Glomerular endothelial cell (primary cell): ENCODE data around the gene RCAN2. TPM values are rescaled to one million over a fixed set of nuclear protein-coding genes. Genes with fewer than 3 reads are reported as not detected.

Experiments
- DNase-seq: peaks from one replicate; pipeline ENCODE4 v3.0.0-alpha.2; 2011; ENCODE audit warnings: low read depth, low spot score; ENCODE audit errors: extremely low read depth
- total RNA-seq: library from RNA; depleted of rRNA; stranded (reverse); fragments of >200 nt; gene quantifications from 2 replicates; pipeline ENCODE4 v1.2.3, GENCODE V29; 2015

Gene RCAN2
- total RNA-seq, 1 donor from 2014 or later: 5.7 TPM

DNA sequence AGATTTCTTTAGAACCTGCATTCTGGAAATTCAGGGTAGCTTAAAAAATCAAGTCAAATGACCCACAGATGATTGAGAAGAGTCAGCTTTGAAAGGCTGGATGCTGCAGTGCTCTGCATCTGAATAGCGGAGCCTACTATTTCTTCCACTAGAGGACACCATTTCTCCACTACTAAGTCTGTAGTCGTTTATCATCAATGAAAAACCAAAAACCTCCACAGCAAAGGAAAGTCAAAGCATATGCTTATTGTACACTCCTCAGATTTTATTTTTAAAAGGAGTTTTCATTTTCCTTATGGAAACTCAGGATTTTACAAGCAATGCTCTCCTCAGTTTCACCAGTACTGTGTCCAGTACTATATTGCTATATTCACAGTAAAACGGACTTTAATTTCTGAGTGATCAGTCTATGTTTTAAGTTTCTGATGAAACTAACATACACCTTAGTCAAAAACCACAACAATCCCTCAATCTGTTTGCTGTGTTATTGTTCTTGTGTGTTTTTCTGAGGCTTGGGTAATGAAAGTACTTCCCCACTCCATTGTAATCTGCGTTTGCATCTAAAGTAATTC is 269.9 kb downstream of the RCAN2 start:
- DNase-seq: peak; percentile 20

DNA sequence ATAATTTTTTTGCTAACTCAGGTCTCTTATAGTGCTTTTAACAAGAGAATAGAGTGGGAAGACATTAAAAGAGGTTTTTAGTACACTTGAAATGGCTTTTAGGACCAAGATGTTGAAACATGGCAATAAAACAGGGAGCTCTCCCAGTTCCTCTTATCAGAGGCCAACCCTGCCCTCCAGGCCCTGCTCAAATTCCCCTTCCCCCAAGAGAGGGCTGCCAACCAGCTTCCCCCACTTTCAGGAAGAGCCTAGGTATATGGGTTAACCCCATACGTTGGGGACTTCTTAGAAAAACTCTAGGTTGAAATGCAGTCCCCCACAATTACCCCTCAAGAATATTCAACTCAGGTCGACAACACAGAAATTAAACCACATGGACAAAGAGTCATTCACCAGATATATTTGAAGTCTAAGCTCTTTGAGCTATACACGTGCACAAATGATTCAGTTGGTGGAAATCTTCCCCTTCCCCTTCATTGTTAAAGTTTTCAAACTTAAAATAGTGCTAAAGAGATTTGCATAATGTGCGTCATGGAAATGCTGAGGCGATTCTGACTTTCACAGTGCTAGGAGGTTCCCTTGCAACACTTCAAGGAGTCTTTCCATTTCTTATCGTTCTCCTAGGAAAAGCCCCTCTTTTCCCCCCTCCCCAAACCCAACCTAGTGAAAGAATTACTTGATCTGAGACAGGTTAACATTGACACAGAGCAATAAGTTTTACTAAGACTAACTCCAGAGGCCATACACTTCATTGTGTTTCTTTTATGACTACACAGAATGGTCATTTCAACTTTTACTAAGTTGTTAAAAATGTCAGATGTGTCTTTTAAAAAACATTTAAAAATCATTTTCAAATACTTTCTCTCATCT is 270.7 kb downstream of the RCAN2 start:
- no peak for DNase-seq

DNA sequence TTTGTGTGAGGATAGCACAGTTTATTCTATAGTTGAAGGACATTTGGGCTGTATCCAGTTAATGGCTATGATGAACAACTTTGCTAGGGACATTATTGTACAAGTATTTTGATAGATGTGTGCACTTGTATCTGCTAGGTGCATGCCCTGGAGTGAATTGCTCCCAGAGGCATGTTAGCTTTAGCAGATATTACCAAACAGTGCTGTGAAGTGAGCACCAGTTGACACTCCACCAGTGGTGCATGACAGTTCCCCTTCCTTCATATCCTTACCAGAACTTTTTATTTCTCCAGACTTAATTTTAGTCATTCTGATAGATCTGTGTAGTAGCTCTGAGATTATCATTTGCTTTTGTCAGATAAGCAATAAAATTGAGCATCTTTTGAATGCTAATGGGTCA is 271.6 kb downstream of the RCAN2 start:
- no peak for DNase-seq

DNA sequence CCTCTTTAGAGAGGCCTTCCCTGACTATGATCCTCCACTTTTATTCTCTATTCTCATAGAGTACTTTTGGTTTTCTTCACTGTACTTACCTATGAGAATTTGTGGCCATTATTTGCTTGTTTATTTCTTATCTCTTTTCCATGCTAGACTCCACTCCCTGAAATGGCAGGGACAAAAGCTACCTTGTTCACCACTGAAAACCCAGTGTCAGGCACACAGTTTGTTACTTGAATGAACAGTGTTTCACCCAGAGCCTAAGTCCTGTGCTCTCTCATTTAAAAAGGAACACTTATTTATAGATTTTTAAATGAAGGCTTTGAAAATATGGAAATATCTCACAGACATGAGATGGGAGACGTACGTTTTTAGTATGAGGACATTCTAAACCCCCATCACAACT is 272.8 kb downstream of the RCAN2 start:
- no peak for DNase-seq

DNA sequence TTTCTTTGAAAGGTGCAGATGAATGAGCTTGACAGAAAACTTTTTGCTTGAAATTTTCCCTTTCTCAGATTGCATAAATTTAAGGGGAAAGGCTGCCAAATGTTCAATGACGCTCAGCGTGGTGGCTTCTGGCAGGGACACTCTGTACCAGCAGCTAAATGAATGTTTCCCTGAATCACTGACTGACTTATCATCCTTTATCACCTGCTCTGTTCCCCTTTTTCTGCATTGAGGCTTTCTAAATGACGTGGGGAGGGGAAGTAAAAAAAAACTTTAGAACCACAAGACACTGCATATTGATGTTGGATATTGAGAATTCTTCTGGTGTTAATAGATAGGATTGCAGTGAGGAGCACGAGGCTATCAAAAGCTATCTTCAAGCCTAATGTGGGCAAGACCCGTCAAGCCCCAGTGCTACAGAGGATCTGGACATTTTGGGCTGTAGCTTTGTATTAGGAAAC is 273.5 kb downstream of the RCAN2 start:
- no peak for DNase-seq

DNA sequence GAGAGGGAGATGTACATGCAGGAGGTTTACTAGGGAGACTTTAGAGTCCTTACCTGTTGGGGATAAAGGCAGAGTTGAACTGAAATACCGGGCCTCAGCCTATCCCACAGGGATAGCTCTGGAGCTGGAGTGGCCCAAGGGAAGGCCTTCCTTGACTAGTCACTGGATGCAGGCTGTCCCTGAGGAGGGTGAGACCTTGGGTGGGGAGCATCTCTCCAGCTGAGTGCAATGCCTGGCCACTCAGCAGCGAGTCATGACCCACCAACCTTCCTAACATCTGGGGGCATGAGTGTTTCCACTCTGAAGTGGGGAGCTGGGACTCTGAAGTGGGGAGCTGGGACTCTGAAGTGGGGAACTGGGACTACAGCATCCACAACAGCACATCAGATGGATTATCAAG is 274.4 kb downstream of the RCAN2 start:
- DNase-seq: no peak

DNA sequence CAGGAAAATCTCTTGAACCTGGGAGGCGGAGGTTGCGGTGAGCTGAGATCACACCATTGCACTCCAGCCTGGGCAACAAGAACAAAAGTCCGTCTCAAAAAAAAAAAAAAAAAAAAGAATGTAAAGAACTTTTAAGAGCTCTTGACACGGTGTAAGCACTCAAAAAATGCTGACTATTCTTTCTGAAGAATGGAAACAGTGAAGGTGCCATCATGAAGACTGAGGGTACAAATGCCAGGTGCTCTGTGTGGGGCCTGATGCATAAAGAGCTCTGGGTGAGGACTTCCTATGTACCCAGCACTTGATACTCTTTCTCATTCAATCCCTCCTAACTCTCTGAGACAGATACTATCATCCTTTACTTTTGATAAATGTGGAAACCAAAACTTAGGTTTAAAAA is 275.5 kb downstream of the RCAN2 start:
- no peak for DNase-seq

DNA sequence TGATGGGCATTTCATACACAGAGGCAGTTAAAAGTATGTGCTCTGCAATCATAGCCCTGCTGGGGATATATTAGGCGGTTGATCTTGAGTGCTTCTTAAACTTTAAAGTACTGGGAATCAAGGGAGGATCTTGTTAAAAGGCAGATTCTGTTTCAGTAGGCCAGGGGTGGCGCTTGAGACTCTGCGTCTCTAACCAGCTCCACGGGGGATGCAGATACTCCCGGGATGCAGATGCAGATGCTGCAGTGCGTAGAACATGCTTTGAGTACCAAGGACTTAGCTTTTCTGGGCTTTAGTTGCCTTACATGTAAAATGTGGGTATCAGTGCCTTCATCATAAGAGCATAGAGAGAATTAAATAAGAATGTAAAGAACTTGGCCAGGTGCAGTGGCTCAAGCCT is 276.0 kb downstream of the RCAN2 start:
- no peak for DNase-seq

DNA sequence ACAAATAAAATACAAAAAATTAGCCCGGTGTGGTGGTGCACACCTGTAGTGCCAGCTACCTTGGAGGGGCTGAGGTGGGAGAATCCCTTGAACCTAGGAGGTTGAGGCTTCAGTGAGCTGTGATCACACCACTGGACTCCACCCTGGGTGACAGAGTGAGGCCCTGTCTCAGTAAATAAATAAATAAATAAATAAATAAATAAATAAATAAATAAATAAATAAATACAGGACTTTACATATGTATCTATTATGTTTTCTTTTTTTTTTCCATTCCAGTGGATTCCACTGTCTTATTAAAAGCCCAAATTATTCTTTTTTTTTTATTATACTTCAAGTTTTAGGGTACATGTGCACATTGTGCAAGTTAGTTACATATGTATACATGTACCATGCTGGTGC is 279.3 kb downstream of the RCAN2 start:
- no peak for DNase-seq

DNA sequence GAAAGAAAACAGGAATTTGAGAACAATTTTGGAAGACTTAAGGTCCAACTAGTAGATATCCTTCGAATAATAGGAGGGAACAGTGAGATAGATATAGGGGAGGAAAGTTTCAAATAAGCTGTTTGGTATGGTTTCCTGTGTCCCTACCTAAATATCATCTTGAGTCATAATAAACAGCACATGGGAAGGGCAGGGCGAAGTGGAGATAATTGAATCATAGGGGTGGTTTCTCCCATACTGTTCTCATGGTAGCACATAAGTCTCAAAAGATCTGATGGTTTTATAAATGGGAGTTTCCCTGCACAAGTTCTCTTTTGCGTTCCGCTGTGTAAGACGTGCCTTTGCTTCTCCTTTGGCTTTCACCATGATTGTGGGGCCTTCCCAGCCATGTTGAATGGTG is 281.0 kb downstream of the RCAN2 start:
- DNase-seq: no peak

DNA sequence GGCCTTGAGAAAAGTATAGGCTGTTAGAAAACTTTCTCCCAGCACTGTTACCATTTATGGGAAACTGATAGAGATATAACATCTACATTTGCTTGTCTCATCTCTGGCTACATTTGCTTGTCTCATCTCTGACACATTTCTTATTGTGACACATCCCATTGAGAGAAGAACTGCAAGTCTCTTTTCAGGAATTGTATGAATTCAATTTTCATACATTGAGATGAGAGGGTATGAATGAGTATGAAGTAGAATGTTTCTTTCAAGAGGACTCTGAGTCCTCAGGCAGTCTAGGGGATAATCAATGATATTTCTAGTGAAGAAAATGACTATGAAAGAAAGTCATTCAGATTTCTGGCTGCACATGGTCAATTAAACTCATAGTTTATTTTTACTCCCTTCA is 282.9 kb downstream of the RCAN2 start:
- DNase-seq: no peak

DNA sequence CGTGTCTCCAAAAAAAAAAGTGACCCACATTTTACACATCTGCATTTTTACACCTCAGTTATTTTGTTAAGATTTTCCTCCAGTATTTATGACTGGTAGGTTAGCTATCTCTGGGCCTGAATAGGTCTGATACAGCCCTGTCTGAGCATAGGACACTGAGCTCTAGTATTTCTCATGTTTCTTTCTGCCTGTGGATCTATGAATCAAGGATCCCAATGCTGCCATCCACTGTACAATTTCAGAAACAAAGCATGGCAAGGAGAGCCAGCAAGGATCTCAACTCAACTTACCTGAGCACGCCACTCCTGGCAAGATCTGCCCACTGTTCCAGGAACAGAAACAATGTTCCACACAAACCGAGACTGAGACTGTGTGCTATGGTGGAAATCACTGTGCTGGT is 284.1 kb downstream of the RCAN2 start:
- no peak for DNase-seq

DNA sequence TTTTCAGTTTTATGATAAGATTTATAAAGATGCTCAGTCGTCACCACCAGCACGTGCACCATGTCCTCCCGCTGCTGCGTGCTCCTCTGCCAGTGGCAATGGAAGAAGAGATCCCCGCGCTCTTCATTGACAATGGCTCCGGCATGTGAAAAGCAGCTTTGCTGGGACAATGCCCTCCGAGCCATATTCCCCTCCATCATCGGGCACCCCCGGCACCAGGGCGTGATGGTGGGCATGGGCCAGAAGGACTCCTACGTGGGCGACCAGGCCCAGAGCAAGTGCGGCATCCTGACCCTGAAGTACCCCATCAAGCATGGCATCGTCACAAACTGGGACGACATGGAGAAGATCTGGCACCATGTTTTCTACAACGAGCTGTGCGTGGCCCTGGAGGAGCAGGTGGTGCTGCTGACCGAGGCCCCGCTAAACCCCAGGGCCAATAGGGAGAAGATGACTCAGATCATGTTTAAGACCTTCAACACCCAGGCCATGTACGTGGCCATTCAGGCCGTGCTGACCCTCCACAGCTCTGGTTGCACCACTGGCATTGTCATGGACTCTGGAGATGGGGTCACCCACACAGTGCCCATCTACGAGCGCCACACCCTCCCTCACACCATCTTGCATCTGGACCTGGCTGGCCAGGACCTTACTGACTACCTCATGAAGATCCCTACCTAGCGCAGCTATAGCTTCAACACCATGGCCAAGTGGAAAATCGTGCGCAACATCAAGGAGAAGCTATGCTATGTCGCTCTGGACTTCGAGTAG is 286.2 kb downstream of the RCAN2 start:
- DNase-seq: no peak

DNA sequence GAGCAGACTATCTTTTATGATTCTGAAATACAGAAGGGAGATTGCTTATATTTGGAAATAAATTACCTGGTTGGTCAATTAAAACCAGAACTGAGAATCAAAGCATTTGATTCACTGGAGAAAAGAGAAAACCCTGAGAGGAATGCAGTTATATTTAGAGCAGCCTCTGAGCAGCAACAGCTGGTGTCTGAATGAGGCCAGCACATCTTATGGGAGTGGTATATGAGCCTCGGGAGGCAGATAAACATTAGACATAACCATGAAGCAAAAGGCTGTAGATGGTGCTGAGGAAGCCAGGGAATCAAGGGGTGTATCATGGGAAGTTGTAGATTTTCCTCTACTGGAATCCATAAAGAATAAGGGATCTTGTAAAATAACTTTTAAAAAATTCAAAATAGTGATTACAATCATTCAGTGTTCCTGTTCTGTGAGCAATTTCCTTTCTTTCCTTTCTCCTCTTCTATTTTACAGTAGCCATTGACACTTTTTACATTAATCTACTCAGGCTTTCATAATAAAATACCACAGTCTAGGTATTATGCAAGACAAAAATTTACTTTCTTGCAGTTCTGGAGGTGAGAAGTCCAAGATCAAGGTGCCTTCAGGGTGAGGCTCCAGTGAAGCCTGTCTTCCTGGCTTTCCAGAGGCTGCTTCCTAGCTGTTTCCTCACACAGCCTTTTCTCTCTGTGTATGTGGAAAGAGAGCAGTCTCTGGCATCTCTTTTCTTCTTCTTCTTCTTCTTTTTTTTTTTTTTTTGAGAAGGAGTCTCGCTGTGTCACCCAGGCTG is 287.7 kb downstream of the RCAN2 start:
- no peak for DNase-seq

DNA sequence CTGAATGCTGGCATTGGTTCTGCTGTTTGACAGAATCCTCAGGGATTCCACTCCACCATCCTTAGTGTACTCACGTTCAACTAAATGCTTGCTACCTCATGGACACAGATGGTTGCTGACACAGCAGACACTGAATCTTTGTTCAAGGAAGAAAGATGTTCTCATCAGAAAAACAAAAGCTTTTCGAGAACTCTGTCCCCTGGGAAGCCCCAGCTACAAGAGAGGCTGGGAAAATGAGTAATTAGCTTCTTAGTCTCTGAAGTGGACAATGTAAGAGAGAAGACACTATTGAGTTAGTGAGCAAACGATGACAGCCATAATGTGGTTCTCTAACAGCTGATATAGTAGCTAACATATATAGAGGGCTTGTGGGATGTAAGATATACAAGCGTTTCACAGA is 289.5 kb downstream of the RCAN2 start:
- no peak for DNase-seq

DNA sequence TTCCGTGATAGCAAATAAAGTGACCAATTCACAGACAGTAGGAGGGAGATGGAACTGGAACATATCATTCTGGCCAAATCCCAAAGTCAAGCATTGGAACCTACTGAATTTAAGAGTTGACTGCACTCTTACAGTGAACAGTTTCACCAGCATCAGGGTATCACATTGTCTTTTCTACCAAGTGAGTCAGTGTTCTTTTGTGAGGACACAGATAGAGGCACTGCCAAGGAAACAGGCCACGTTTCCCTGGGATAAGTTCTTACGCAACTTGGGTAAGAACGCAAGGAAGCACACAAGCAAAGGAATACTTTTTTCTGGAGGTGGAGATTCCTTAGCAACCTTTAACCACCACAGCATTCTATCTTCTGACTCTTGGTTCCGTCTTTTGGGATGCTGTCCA is 291.9 kb downstream of the RCAN2 start:
- DNase-seq: no peak

DNA sequence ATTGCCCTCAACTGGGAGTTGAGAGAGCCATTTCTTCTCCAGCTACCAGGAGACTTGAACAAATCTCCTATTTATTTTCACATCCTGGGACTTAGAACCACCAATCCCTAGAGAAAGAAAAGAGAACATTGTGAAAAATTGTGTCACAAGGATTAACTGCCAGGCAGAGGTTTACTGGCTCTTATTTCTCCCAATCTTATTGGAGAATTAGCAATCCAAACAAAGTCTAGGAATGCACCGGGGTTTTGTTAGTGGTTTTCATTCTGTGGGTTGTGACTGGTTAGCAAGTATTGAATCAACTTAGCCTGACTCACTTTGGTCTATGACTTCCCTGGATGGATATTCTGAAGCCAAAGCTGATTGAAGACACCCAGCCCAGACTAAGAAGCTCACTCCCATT is 299.3 kb downstream of the RCAN2 start:
- DNase-seq: no peak

DNA sequence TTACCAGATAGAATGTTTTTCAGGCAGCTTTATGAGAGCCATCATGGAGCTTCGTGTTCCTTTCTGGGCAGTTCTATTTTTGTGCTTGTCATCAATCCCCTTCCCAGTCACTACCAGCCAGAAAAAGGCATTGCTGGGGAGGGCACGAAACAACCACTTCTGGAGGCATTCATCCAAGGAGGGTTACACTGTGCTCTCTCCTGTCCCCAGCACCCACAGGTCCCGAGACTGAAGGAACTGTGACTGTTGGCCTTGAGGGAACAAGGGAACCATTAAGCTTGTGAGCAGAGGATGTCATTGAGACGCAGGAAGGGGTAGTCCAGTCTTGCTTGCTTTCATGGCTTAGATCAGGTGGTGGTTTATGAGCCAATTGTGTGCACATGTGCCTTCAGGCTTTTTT is 300.4 kb downstream of the RCAN2 start:
- no peak for DNase-seq

DNA sequence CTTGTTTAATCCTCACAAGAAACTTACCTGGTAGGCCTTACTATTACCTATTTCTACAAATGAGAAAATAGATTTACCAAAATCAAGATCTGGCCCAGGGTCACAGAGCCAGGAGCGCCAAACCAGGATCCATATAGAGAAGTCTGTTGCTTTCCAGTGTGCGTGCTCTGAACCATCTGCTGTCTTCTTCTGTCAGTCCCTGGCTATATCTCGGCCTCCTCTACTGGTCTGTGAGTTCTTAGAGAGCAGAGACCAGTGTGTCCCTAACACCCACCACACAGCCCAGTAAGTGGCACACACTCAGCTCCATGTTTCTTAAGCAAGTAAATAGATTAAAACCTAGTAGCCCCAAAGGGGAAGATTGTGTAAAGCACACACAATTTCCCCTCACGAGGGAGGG is 301.5 kb downstream of the RCAN2 start:
- DNase-seq: no peak

DNA sequence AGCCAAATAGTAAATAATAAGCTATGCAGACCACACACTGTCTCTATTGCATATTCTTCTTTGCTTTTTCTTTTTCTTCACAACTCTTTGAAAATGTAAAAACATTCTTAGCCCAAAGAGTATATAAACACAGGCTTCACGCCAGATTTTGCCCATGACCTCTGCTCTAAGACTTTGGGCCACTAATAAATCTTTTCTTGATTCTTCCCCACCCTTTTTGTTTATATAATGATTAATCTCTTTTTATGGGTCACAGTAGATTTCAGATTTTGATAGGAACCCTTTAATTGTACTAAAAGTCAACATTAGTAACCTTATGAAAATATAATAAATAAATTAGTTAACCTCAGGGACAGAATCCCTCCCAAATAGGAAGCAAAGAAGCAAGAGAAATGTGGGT is 304.7 kb downstream of the RCAN2 start:
- DNase-seq: no peak

DNA sequence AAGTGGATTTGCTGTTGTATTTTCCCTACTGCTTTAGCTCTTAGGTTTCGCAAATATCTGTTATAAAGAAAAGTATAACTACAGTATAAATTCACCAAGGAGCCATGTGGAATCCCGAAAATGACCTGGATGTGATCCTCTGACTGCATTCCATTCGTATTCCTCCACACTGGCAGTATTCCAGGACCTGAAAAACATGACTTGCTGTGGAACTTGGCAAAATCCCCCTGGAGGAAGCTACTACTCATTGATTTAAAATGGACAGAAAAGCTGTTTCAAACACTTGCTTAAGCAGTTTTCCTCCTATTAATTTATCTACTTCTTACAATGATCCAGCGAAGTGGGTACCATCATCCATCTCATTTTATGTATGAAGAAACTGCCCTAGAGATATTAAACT is 307.1 kb downstream of the RCAN2 start:
- DNase-seq: peak; percentile 10
